T-helper 2 cell treated with Interferon-gamma antibody and Interleukin-4, amounts not matched to agents 100 ng/mL and 5 ng/mL, for 36 hours (primary cell): ENCODE data around the gene MIEF1. TPM values are rescaled to one million over a fixed set of nuclear protein-coding genes. Genes with fewer than 3 reads are reported as not detected.

Experiments used
- intact Hi-C: fragments of 100-400 bp; cut with micrococcal nuclease; formaldehyde crosslinking; loops from one replicate; pipeline ENCODE4 v1.15.1; 2023
- total RNA-seq: library from RNA; stranded (reverse); gene quantifications from 2 replicates; pipeline ENCODE4 v1.2.3, GENCODE V29; 2022

The MIEF1 gene
- total RNA-seq, 1 donor from 2014 or later: 39.4 TPM

GRCh38 chr22:39470451-39471291, 31.4 kb upstream of the MIEF1 start:
- intact Hi-C loops: no loop called here

GRCh38 chr22:39471381-39472141, 30.5 kb upstream of the MIEF1 start:
- intact Hi-C loops: no loop called here

GRCh38 chr22:39472570-39473556, 29.2 kb upstream of the MIEF1 start:
- intact Hi-C loops: no loop called here

- intact Hi-C loops: no loop called here
These were observed 28.2 kb upstream of the MIEF1 start for GRCh38 chr22:39473851-39474250.

GRCh38 chr22:39474351-39475111, 27.6 kb upstream of the MIEF1 start:
- intact Hi-C loops: no loop called here

- intact Hi-C loops: no loop called here
These were observed 26.8 kb upstream of the MIEF1 start for GRCh38 chr22:39475337-39475736.

GRCh38 chr22:39475902-39476301, 26.2 kb upstream of the MIEF1 start:
- intact Hi-C loops: no loop called here

- intact Hi-C loops: no loop called here
These were observed 25.4 kb upstream of the MIEF1 start for GRCh38 chr22:39476664-39477063.

- intact Hi-C loops: no loop called here
These were observed 24.5 kb upstream of the MIEF1 start for GRCh38 chr22:39477542-39477941.

GRCh38 chr22:39478441-39478850, 23.6 kb upstream of the MIEF1 start:
- intact Hi-C loops: no loop called here

- intact Hi-C loops: no loop called here
These were observed 22.8 kb upstream of the MIEF1 start for GRCh38 chr22:39479254-39479653.

GRCh38 chr22:39480557-39480956, 21.5 kb upstream of the MIEF1 start:
- intact Hi-C loops: no loop called here

GRCh38 chr22:39481054-39481453, 21.0 kb upstream of the MIEF1 start:
- intact Hi-C loops: no loop called here

- intact Hi-C loops: no loop called here
These were observed 20.5 kb upstream of the MIEF1 start for GRCh38 chr22:39481595-39481994.

GRCh38 chr22:39482768-39483167, 19.3 kb upstream of the MIEF1 start:
- intact Hi-C loops: no loop called here

GRCh38 chr22:39486951-39487825, 14.9 kb upstream of the MIEF1 start:
- intact Hi-C loops: no loop called here

GRCh38 chr22:39487826-39488520, 14.1 kb upstream of the MIEF1 start:
- intact Hi-C loops: no loop called here

- intact Hi-C loops: no loop called here
These were observed 13.5 kb upstream of the MIEF1 start for GRCh38 chr22:39488563-39489083.
